GM19240 (cell line): ENCODE data around the gene CCDC175.

Experiments used
- DNase-seq: peaks from one replicate; pipeline ENCODE4 v3.0.0; 2011; ENCODE audit warnings: low spot score; ENCODE audit not compliant: insufficient read length

CCDC175 gene

DNA sequence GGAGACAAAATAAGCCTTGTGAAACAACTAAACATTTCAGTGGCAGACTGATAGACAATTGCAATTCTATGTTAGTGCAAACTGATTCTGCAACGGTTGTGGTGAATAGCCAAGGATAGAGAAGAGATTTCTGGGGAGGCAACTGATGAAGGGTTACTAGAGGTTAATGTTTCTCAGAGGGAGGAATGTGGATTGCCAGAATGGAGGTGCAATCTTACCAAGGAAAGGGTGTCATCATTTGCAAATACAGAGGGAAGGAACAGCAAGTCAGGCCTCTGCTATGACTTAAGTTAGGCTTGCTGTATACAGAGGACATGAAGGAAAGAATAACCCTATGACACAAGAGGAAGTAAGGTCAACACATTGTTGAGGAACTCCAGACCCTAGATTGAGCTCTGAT is 35.8 kb downstream of the CCDC175 start:
- DNase-seq: no peak

- DNase-seq: no peak
Observed at GRCh38 chr14:59538936-59539335, 37.7 kb downstream of the CCDC175 start.

DNA sequence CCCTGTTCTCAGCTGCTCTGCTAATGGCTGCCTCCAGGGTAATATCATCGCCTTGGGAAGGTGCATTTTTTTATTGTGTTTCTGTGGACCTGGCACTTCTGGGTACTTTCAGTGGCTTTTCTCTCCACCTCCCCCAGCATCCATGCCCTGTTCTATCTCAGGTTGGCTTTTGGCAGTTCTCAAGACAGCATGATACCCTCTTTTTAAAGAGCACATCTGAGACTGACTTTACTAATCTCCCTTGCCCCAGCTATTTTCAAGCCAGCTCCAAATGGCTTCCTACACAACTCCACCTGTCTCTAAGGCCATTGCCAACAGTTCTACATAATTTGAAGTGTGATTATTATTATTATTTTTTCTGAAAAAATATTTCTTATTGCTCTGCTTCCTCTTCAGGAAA is 39.1 kb downstream of the CCDC175 start:
- DNase-seq: no peak

- no peak for DNase-seq
Observed at GRCh38 chr14:59534361-59534987, 42.1 kb downstream of the CCDC175 start.

GRCh38 chr14:59532419-59532818 is 44.2 kb downstream of the CCDC175 start:
- no peak for DNase-seq

GRCh38 chr14:59530349-59530748 is 46.3 kb downstream of the CCDC175 start:
- DNase-seq: no peak

DNA sequence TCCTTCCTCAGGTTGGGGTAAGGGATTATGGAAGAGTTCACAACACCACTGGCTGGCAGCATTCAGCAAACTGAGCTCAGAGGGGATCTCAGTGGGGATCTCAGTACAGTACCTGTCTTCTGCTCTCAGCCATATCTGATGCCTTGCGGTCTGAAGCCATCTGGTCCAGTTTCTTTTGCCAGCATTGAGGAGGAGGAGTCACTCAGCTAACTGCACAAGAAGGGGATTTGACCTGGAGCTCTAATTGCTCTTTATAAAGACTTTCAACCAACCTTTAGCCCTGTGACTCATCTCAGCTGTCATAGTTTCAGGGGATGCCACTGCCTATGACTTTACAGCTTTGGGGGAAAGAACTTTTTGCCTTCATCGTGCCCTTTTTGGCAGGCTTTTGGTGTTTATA is 47.4 kb downstream of the CCDC175 start:
- no peak for DNase-seq

GRCh38 chr14:59520224-59520623 is 56.4 kb downstream of the CCDC175 start:
- DNase-seq: no peak

DNA sequence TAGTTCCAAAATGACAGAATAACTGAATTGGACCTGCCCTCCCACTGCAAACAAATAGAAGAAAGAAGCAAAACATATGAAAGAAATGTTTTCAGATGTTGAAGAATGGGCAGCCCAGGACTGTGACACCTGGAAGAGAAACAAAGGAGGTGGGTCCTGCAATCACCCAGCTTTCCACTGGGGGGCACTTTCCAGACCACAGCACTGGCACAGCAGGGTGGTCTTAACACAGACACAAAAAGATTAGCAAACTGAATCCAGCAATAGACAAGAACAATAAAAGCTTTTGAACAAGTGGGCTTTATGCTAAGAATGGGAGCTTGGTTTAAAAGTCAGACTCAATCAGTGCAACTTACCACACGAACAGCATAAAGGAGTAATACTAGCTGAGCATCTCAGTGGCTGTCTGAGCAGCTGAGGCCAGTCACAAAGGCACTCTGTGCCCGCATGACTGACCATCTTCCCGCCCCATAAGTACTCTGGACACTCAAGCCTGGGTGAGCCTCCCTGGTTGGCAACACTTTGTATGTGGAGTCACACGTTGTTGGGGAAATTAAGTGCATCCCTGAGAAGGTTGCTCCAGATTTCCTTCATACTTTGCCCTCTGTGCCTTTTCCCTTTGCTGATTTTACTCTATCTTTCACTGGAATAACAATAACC is 64.6 kb downstream of the CCDC175 start:
- DNase-seq: peak; percentile 3

DNA sequence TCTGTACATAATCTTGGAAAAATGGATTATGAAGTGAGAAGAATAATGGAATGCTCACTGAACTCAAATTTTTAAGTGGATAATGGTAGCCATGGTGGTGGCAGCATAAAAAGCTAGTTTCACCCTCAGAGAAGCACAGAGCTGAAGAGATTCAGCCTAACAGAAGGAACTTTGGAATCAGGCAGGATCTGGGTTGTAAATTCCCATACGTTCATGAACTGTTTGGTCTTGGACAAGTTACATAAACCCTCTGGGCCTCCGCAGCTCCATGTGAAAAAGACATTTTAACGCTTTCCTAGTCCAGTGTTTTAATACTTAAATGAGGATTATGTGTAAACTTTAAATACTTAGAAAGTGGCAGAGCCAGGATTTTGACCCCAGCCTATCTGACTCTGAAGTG is 65.6 kb downstream of the CCDC175 start:
- no peak for DNase-seq

DNA sequence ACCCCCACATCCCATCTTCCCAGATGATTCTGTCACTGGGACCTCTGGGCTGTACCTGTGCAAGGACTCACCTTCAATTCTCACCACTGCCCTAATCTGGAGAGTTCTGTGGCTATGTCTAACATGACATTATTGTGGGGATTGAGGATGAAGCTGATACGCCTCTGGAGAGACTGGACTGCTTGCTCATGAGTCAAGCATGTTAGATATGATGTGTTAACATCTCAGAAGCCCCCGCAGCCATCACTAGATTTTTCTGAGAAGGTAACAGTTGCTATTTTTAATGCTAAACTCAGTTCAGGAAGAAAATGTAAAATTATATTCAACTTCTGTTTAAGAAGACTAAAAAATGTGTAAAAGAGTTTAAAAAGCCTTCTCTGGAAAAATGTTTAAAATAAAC is 66.6 kb downstream of the CCDC175 start:
- DNase-seq: no peak

DNA sequence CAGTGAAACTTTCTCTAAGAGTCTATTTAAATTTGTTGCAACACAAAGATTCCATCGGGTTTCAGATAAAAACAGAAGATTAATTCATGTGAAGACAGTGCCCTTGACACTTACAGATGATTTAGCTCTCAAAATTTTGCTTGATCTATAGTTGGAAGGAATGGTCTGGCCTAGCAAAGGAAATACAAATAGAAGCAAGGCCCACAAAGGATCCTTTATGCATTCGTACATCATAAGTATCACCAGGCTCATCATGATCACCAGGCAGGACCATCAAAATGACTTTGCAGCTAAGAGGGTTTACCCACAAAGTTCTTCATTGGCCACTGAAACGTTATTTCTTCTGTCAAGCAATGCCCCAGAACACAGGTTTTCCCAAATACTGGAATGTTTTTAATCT is 67.5 kb downstream of the CCDC175 start:
- no peak for DNase-seq

DNA sequence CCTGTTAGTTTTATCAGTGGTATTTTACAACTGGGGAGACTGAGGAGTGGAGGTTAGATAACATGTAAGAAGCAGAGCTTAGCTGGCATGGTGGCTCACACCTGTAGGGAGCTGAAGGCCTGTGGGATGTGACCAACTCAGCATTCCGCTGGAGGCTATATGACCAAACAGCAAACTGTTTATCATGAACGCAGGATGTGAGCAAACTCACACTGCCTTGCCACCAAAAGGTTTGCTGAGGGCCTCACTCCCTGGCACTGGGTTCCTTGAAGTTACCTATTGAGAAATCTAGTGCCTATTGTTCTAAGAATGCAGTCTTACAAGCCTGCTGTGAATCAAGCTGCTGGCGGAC is 68.9 kb downstream of the CCDC175 start:
- DNase-seq: no peak

DNA sequence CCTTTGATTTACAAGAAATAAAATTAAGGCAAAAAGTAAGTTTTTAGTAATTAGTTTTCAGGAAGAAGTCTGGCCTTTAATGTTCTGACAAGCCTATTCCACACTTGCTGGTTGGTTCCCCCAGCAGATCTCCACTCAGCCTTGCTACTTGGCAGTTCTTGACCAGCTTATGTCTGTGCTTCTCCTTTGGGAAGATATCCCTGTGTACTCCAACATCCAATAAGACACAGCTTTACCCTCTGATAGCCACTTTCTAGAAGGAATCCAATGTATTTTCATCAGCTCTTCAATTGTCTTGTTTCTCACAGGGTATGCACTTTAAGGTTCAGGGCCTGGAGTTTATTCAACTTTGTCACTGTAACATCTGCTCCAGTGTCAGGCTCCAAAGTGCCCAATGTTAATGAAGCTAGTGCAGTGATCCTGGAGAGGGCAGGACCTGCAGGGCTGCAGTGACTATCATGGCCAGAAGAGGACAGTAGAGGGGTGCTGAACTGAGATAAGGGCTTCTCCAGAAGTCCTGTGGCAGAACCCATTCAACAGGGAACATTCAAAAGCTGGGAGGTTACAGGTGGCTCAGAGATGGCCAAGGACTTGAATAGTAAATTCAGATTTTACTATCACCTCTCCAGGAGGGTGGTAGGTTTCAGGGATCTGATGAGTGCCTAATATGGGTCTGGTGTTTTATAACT is 69.4 kb downstream of the CCDC175 start:
- no peak for DNase-seq

- no peak for DNase-seq
Observed at GRCh38 chr14:59503256-59503655, 73.4 kb downstream of the CCDC175 start.

DNA sequence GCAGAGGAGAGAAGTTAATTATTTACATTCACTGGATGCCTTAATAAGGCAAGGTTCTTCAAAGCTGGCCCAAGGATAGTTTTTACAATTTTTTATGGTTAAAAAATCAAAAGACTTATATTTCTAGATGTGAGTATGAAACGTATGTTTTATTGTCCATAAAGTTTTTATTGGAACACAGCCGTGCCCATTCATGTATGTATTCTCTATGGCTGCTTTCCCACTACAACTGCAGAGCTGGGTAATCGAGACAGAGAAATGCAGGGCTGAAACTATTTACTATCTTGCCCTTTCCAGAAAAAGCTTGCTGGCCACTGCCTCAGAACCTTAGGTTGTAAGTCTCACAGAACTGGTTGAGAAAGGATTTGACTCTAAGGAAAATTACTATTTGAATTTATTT is 75.9 kb downstream of the CCDC175 start:
- DNase-seq: no peak

- no peak for DNase-seq
Observed at GRCh38 chr14:59492384-59492783, 84.2 kb downstream of the CCDC175 start.

GRCh38 chr14:59490756-59491155 is 85.9 kb downstream of the CCDC175 start:
- no peak for DNase-seq

DNA sequence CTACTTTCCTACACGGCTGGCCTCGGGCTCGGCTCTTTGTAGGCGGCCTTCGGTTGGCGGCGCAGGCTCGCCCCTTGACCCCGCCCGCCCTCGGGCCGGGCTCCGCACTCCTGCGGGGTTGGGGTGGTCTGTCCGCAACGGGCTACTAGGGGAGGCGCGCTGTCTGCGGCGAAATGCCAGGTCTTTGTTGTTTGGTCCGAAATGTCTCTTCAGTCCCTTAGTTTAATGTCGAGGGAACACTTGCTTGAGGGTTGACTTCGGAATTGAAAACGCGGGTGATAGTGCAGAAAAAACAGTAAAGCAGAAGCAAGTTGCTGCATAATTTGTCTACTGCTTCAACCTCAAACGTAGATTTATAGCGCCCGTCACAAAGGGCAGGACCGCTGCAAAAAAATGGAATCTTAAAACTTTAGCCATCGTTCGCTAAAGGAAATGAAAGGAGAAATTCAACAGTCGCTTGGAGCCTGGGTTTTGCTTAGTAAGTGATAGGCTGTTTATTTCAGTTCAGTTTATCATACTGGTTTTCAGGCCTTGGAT is 91.9 kb downstream of the CCDC175 start:
- no peak for DNase-seq

DNA sequence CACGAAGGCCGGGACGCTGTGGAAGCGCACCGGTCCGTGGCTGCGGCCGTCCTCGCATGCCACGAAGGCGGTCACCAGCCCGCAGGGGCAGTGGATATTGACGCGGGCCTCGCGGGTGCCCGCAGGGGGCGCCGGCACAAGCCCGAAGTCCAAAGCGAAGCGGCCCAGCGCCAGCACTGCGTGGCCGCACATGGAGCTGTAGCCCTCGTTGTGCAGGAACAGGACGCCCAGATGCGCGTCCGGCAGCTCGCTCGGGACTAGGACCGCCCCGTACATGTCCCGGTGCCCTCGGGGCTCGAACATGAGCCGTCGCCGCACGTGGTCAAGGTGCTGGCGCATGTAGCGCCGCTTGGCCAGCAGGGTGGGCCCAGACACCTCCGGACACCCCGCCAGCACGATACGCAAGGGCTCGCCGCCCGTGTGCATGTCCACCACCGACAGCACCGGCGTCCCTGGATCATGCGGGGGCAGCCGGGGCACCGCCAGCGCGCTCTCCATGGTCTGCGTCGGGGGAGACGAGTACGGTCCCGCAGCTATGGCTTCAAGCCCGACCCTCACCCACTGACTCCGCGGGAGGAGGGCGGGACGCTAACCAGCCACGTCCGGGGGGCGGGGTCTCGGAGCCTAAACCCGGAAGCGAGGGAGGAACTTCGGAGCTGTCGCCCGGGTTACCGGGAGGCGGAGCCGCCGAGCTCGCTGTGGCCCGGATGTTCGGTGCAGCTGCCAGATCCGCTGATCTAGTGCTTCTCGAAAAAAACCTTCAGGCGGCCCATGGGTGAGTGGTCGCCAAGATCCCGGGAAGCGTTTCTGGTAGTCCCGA is 92.6 kb downstream of the CCDC175 start, which contains the start of the genes JKAMP and L3HYPDH:
JKAMP (plus strand) TSS at position 699 of the 820 bp plus-strand sequence; CDS start at position 772, 73 bp downstream.
L3HYPDH (minus strand) TSS at position 590 of the 820 bp plus-strand sequence; CDS start at position 498, 92 bp downstream.
- DNase-seq: peak; percentile 70

DNA sequence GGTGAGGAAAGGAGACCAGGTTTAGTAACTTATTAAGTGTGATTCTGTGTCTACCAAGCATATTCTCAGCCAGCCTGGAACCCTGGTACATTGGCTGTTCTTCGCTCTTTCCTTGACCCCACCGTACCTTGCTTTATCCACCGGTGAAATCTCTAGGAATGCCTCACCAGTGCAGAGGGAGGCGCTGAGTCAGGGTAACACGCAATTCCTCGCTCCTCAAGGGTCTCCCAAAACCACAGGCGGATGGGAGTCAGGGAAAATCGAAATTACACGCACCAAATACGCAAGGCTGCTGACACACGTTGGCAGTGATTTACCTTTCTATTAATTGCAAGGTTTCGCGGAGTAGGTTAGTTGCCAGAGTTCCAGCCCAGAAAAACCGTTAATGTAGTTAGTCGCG is 93.2 kb downstream of the CCDC175 start:
- DNase-seq: no peak
